Bronchial epithelial cell (primary cell): ENCODE measurements around the gene UBR3. TPM values are rescaled to one million over a fixed set of nuclear protein-coding genes. Genes with fewer than 3 reads are reported as not detected.
"Not testable (repeated sequence)": the region's sequence is repeated elsewhere in the genome, so short reads cannot be mapped to it uniquely, and the experiment has no call there.

Experiments
- DNase-seq: peaks from one replicate; pipeline ENCODE4 v3.0.0-alpha.2; 2010; ENCODE audit warnings: low read depth
- FAIRE-seq: peaks from 2 replicates; lab custom pipeline; 2011; peaks lifted over from hg19 to GRCh38; lab: Jason Lieb, UNC
- H3K27me3 ChIP-seq: 2 replicates; pipeline ENCODE4 v1.5.1; 2011; ENCODE audit warnings: low read length; ENCODE audit not compliant: control insufficient read depth, insufficient read depth
- H3K36me3 ChIP-seq: 2 replicates; pipeline ENCODE4 v1.5.1; 2011; ENCODE audit warnings: low read length; ENCODE audit not compliant: control insufficient read depth, insufficient read depth
- H3K4me3 ChIP-seq: 2 replicates; pipeline ENCODE4 v1.5.1; 2011; ENCODE audit warnings: mild to moderate bottlenecking, low read depth, low read length, control low read depth
- total RNA-seq: library from RNA; depleted of rRNA; stranded (reverse); fragments of >200 nt; gene quantifications from 2 replicates; pipeline ENCODE4 v1.2.1, GENCODE V29; 2014
- TF ChIP-seq, protein P1 (sequence below): IDR thresholded peaks from 2 replicates; pipeline ENCODE4 v1.5.1; 2011; ENCODE audit warnings: mild to moderate bottlenecking, moderate library complexity, low read length, control low read depth, inconsistent platforms; ENCODE audit not compliant: insufficient read depth, severe bottlenecking

UBR3 gene
- total RNA-seq, 1 donor from 2014 or later = 18.4 TPM

DNA sequence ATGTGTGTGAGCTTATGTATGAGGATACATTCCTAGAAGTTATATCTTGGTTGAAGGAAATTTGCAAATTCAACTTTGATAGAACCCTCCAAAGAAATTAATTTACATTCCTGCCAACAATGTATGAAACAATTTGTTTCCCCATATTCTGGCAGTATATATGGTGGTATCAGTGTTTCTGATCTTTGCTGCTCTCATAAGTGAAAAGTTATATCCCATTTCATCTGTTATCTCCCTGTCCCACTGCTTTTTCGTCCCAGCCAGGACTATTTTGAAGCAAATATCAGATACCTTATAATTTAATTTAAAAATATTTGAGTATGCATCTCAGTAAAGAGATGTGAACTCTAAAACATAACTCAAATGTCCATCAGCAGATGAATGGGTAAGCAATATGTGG is 7.1 kb downstream of the UBR3 start:
- DNase-seq (no peak), FAIRE-seq (no peak)
- Histone ChIP-seq H3K27me3 (no peaks in the 10 kb centered on the region), H3K4me3 (no peak overlapping the region), H3K36me3 (peaks cover 1% of the 10 kb centered on the region)
- TF ChIP-seq, protein P1, sequence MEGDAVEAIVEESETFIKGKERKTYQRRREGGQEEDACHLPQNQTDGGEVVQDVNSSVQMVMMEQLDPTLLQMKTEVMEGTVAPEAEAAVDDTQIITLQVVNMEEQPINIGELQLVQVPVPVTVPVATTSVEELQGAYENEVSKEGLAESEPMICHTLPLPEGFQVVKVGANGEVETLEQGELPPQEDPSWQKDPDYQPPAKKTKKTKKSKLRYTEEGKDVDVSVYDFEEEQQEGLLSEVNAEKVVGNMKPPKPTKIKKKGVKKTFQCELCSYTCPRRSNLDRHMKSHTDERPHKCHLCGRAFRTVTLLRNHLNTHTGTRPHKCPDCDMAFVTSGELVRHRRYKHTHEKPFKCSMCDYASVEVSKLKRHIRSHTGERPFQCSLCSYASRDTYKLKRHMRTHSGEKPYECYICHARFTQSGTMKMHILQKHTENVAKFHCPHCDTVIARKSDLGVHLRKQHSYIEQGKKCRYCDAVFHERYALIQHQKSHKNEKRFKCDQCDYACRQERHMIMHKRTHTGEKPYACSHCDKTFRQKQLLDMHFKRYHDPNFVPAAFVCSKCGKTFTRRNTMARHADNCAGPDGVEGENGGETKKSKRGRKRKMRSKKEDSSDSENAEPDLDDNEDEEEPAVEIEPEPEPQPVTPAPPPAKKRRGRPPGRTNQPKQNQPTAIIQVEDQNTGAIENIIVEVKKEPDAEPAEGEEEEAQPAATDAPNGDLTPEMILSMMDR = no peak

DNA sequence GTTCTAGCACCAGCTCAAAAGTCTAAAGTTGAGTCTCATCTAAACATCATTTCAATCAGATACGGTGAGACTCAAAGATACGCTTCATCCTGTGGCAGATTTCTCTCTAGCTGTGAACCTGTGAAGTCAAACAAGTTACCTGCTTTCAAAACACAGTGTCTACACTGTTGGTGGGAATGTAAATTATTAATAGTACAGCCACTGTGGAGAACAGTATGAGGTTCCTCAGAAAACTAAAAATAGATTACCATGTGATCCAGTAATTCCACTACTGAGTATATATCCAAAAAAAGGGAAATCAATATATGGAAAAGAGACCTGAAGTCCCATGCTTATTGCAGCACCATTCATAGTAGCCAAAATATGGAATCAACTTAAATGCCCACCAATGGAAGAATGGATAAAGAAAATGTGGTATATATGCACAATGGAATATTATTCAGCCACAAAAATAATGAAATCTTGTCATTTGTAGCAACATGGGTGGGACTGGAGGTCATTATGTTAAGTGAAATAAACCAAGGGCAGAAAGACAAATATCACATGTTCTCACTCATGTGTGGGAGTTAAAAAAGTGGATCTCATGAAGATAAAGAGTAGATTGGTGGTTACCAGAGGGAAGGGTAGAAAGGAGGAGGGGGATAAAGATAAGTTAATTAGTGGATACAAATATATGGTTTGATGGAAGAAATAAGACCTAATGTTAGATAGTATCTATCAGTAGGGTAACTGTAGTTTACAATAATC is 11.7 kb downstream of the UBR3 start:
- H3K27me3 ChIP-seq = no peaks in the 10 kb centered on the region
- FAIRE-seq = no peak
- TF ChIP-seq, protein P1 = no peak

DNA sequence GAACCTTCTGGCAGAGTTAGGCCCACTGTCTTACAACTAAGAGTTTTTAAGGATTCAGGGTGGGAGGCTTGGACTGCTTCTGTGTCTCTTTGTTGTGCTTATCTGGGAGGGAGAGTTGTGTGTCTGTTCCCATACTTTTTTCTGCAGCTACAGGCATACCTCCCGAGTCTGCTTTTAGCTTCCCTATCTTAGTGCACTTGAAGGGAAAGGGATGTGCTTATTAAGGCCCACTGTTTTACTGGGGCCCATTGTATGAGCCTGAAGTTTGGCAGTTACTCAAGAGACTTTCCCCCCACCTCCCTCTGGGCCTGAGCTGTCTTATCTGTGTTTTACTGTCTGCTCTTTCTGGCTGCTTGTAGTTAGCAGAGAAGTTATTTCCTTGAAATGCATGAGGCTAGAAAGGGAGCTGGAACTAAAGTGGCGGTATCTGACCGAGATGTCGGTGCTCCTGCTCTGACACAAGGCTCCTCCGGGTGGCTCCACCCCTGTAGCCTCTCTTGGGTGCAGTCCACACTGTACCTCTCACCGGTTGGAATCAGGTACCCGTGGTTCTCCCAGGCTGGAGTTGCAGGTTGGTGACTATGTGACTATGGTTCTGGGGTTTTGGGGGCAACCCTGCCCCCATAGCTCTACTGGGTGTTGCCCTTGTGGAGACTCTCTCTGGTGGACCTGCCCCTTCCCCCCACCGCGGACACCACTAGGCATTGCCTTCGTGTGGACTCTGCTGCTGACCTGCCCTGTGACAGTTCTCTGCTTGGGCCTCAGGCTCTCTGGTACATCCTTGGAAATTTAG is 12.9 kb downstream of the UBR3 start:
- Histone ChIP-seq H3K36me3 (peaks cover 1% of the 10 kb centered on the region), H3K27me3 (no peaks in the 10 kb centered on the region), H3K4me3 (no peak overlapping the region)
- no peak for DNase-seq
- no peak for FAIRE-seq
- TF ChIP-seq, protein P1 = no peak

More for the DNA sequence above, 11.7 kb downstream of the UBR3 start:
- H3K36me3 ChIP-seq = peaks cover 1% of the 10 kb centered on the region
- no peak overlapping the region for H3K4me3 ChIP-seq
- DNase-seq = no peak

DNA sequence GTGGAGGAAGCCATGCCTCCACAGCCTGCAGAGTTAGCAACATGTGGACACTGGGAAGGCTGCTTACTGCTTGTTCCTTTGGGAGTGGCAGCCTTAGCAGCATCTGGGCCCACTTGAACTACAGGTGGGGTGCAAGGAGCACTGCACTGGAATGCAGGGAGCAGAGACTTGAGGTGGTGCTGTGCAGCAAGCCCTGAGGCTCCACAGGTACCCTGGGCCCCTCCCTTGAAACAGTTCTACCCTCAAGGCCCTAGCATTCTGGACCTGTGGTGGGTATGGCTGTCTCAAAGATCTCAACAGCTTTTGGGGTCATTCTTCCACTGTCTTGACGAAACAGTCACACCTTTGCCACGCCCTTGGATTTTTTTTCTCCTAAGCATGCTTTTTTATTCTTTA is 13.5 kb downstream of the UBR3 start:
- TF ChIP-seq, protein P1 = no peak

DNA sequence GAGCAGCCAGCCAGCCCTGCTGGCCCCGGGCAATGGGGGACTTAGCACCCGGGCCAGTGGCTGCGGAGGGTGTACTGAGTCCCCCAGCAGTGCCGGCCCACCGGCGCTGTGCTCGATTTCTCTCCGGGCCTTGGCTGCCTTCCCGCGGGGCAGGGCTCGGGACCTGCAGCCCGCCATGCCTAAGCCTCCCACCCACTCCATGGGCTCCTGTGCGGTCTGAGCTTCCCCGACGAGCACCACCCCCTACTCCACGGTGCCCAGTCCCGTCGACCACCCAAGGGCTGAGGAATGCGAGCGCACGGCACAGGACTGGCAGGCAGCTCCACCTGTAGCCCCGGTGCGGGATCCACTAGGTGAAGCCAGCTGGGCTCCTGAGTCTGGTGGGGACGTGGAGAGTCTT is 14.4 kb downstream of the UBR3 start:
- FAIRE-seq, H3K27me3 ChIP-seq, H3K36me3 ChIP-seq, DNase-seq, H3K4me3 ChIP-seq: not testable (repeated sequence)

More for the DNA sequence above, 13.5 kb downstream of the UBR3 start:
- Histone ChIP-seq H3K36me3 (peaks cover 1% of the 10 kb centered on the region), H3K4me3 (no peak overlapping the region), H3K27me3 (no peaks in the 10 kb centered on the region)
- FAIRE-seq (no peak), DNase-seq (no peak)

GRCh38 chr2:169845016-169845415 is 17.8 kb downstream of the UBR3 start:
- H3K36me3 ChIP-seq = no peaks in the 10 kb centered on the region
- no peak overlapping the region for H3K4me3 ChIP-seq
- TF ChIP-seq, protein P1 = no peak
- H3K27me3 ChIP-seq = no peaks in the 10 kb centered on the region
- no peak for DNase-seq
- FAIRE-seq = no peak

- not testable (repeated sequence) for H3K4me3 ChIP-seq, H3K27me3 ChIP-seq, FAIRE-seq, H3K36me3 ChIP-seq, DNase-seq
Observed at GRCh38 chr2:169848959-169849693, 21.9 kb downstream of the UBR3 start.
